Measurements from ENCODE around the gene TAS1R1.
A peak's percentile ranks its signal among the peaks of the same experiment; 100 is the strongest.

Gene TAS1R1

GRCh38 chr1:6614019-6614928, 59.2 kb downstream of the TAS1R1 start:
- peak; percentile 62 for DNase-seq

GRCh38 chr1:6614929-6615785, 60.0 kb downstream of the TAS1R1 start:
- DNase-seq, result peak; percentile 7

- DNase-seq, result no peak
These were observed 63.9 kb downstream of the TAS1R1 start for GRCh38 chr1:6619045-6619444.

GRCh38 chr1:6621429-6622391, 66.6 kb downstream of the TAS1R1 start:
- DNase-seq, result no peak

- DNase-seq, result no peak
These were observed 67.5 kb downstream of the TAS1R1 start for GRCh38 chr1:6622396-6623152.

- DNase-seq, result no peak
These were observed 68.3 kb downstream of the TAS1R1 start for GRCh38 chr1:6623269-6623965.

- DNase-seq, result peak; percentile 82
These were observed 69.8 kb downstream of the TAS1R1 start, which contains the start of gene THAP3 for GRCh38 chr1:6624710-6625583. Gene THAP3 (plus strand): TSS chr1:6624868. CDS start chr1:6625219, 351 bp downstream.

GRCh38 chr1:6625584-6626149, 70.6 kb downstream of the TAS1R1 start:
- no peak for DNase-seq

- DNase-seq, result no peak
These were observed 71.9 kb downstream of the TAS1R1 start for GRCh38 chr1:6627031-6627430.

- DNase-seq, result no peak
These were observed 72.9 kb downstream of the TAS1R1 start for GRCh38 chr1:6627841-6628545.

- DNase-seq, result no peak
These were observed 73.9 kb downstream of the TAS1R1 start for GRCh38 chr1:6628971-6629479.
